Caco-2 (cell line): Measurements from ENCODE around the gene POLR1A. TPM values are rescaled to one million over a fixed set of nuclear protein-coding genes. Genes with fewer than 3 reads are reported as not detected.

Experiments
- BruUV-seq: library from RNA; stranded (reverse); fragments of 400-500 nt; replicated peaks from 2 replicates; lab custom pipeline; 2021; lab: Mats Ljungman, UMichigan
- CTCF ChIA-PET: fragments of 300-600 bp; sonication (Branson Sonifier 250); formaldehyde crosslinking; loops from one replicate; lab custom pipeline; 2022; ENCODE audit warnings: antibody characterized with exemption; lab: Charles Lee
- POLR2A ChIA-PET: fragments of 300-600 bp; sonication (Branson Sonifier 250); formaldehyde crosslinking; loops from one replicate; lab custom pipeline; 2022; ENCODE audit warnings: antibody characterized with exemption; lab: Charles Lee
- DNase-seq, 2 experiments: peaks; one replicate each; pipeline versions ENCODE4 v3.0.0 to v3.0.0-alpha.2; 2020 to 2022
- H3K27me3 ChIP-seq: replicated peaks from 2 replicates; pipeline ENCODE4 v1.6.0; 2011; ENCODE audit warnings: low read length; ENCODE audit not compliant: control insufficient read depth, insufficient read depth
- H3K36me3 ChIP-seq: 2 replicates; pipeline ENCODE4 v1.5.1; 2011; ENCODE audit warnings: low read length; ENCODE audit not compliant: control insufficient read depth, insufficient read depth
- H3K4me1 ChIP-seq: fragments of 250-450 bp; sonication (Bioruptor Pico); 2 replicates; pipeline ENCODE4 v1.5.1; 2020; ENCODE audit warnings: mild to moderate bottlenecking
- H3K4me3 ChIP-seq: 2 replicates; pipeline ENCODE4 v1.5.1; 2011; ENCODE audit warnings: low read depth, mild to moderate bottlenecking, control low read depth, low read length
- H3K9me3 ChIP-seq: fragments of 250-450 bp; sonication (Bioruptor Pico); 2 replicates; pipeline ENCODE4 v1.5.1; 2020; ENCODE audit warnings: mild to moderate bottlenecking, moderate library complexity
- H3K27ac Mint-ChIP-seq: one replicate; pipeline ENCODE4 v1.8.0; 2022; ENCODE audit warnings: mixed read lengths; ENCODE audit not compliant: unreplicated experiment
- H3K27me3 Mint-ChIP-seq: one replicate; pipeline ENCODE4 v1.8.0; 2022; ENCODE audit warnings: mixed read lengths; ENCODE audit not compliant: insufficient read depth, unreplicated experiment
- H3K36me3 Mint-ChIP-seq: one replicate; pipeline ENCODE4 v1.8.0; 2022; ENCODE audit warnings: mild to moderate bottlenecking, mixed read lengths; ENCODE audit not compliant: insufficient read depth, unreplicated experiment
- H3K4me1 Mint-ChIP-seq: one replicate; pipeline ENCODE4 v1.8.0; 2022; ENCODE audit warnings: low read depth, mixed read lengths; ENCODE audit not compliant: unreplicated experiment
- H3K4me3 Mint-ChIP-seq: one replicate; pipeline ENCODE4 v1.8.0; 2022; ENCODE audit warnings: mild to moderate bottlenecking, moderate library complexity, mixed read lengths; ENCODE audit not compliant: unreplicated experiment
- H3K9me3 Mint-ChIP-seq: one replicate; pipeline ENCODE4 v1.8.0; 2022; ENCODE audit warnings: mixed read lengths; ENCODE audit not compliant: unreplicated experiment
- intact Hi-C: fragments of 100-400 bp; cut with micrococcal nuclease; formaldehyde crosslinking; loops from one replicate; pipeline ENCODE4 v1.10.0; 2022; ENCODE audit not compliant: unreplicated experiment
- total RNA-seq: library from RNA; stranded (reverse); gene quantifications from 2 replicates; pipeline ENCODE4 v1.2.3, GENCODE V29; 2022
- TF ChIP-seq, protein P1 (sequence below), 2 experiments: fragments of 200-600 bp in 1 of 2; IDR thresholded peaks; 1 replicate in 1 of 2; 2 replicates in 1 of 2; pipeline versions ENCODE4 v1.5.1 to v1.8.0; 2011 to 2022; ENCODE audit warnings: antibody characterized with exemption in 1 of 2, control low read depth in 1 of 2, inconsistent platforms in 1 of 2, low read depth in 1 of 2, low read length in 1 of 2, mild to moderate bottlenecking in 1 of 2, moderate library complexity in 1 of 2; ENCODE audit not compliant: insufficient read depth in 1 of 2, severe bottlenecking in 1 of 2, unreplicated experiment in 1 of 2

POLR1A gene
- total RNA-seq, 1 experiment from 2014 or later, result 73.8 TPM

DNA sequence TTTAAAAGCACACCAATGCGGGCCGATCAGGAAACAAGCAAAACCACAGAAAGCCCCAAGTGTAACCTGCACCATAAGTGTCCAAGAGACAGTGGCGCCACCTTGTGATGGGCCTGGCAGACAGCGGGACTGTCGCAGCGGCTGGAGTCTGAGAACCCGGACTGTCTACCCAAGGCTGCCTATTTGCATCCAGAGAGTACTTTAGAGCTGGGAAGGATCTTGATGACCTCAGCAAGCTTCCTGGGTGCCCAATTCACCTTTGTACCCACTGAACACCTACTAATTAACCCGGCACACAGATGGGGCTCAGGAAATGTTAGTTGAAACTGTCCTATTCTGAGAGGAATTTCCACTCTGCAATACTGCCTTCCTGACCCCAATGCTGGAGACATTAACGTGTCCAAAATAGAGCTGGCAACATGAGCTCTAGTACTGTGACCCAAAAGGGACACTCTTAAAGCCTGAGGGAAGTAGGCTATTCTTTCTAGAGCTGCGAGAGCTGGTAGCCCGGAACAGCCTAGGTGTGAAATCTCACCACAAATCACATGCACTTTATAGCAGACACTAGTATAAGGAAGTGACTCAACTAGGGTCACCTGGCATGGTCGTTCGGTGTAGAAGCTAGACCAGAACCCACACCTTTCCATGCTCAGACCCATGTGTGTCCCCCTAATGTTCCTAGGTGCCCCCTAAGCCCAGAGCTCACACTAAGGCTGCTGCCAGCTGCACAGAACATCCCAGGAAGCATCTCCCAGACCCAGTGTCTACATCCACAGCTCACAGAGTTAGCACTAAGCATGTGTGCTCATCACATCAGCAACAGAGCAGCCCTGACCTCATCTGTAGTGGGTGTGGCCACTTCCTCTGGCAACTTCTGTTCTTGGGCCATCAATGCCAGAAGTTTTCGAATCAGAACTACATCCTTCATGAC, 25.4 kb downstream of the POLR1A start:
- intact Hi-C loops, result loop anchor here (1.0 to 10.0 kb wide), 3 partner anchors 53 to 253 kb away; partner anchors contain the start of gene ST3GAL5
- no peaks in the 10 kb centered on the region; the same call in 1 of the 2 replicates for H3K4me1 ChIP-seq
- CTCF ChIA-PET, result interaction anchor here (0.6 to 1.9 kb wide), 7 partner anchors 8 to 253 kb away, joined by 3 to 27 read pairs (median 5); no protein-coding TSS in a partner anchor
- peaks cover 96% of the 10 kb centered on the region for H3K36me3 Mint-ChIP-seq
- no peaks in the 10 kb centered on the region for H3K9me3 Mint-ChIP-seq
- no TSS peak for BruUV-seq
- H3K4me1 Mint-ChIP-seq, result no peaks in the 10 kb centered on the region
- H3K4me3 ChIP-seq, result no peak overlapping the region
- H3K4me3 Mint-ChIP-seq, result no peak overlapping the region
- DNase-seq, result peak; percentile 82 to 85
- H3K36me3 ChIP-seq, result peaks cover 4% of the 10 kb centered on the region
- TF ChIP-seq, protein P1, sequence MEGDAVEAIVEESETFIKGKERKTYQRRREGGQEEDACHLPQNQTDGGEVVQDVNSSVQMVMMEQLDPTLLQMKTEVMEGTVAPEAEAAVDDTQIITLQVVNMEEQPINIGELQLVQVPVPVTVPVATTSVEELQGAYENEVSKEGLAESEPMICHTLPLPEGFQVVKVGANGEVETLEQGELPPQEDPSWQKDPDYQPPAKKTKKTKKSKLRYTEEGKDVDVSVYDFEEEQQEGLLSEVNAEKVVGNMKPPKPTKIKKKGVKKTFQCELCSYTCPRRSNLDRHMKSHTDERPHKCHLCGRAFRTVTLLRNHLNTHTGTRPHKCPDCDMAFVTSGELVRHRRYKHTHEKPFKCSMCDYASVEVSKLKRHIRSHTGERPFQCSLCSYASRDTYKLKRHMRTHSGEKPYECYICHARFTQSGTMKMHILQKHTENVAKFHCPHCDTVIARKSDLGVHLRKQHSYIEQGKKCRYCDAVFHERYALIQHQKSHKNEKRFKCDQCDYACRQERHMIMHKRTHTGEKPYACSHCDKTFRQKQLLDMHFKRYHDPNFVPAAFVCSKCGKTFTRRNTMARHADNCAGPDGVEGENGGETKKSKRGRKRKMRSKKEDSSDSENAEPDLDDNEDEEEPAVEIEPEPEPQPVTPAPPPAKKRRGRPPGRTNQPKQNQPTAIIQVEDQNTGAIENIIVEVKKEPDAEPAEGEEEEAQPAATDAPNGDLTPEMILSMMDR (IDR thresholded peaks at IDR 0.05; ENCODE audit: insufficient read depth in 1 of 2, low read depth in 1 of 2, low read length in 1 of 2, severe bottlenecking in 1 of 2, unreplicated experiment in 1 of 2), result peak; percentile 61 to 90
- no peak overlapping the region for H3K27ac Mint-ChIP-seq
- no peaks in the 10 kb centered on the region for H3K9me3 ChIP-seq
- H3K27me3 ChIP-seq, result no peaks in the 10 kb centered on the region
- POLR2A ChIA-PET, result interaction anchor here (0.6 kb wide), 1 partner anchor 18 kb away, joined by 3 read pairs; no protein-coding TSS in a partner anchor
- H3K27me3 Mint-ChIP-seq, result no peaks in the 10 kb centered on the region

DNA sequence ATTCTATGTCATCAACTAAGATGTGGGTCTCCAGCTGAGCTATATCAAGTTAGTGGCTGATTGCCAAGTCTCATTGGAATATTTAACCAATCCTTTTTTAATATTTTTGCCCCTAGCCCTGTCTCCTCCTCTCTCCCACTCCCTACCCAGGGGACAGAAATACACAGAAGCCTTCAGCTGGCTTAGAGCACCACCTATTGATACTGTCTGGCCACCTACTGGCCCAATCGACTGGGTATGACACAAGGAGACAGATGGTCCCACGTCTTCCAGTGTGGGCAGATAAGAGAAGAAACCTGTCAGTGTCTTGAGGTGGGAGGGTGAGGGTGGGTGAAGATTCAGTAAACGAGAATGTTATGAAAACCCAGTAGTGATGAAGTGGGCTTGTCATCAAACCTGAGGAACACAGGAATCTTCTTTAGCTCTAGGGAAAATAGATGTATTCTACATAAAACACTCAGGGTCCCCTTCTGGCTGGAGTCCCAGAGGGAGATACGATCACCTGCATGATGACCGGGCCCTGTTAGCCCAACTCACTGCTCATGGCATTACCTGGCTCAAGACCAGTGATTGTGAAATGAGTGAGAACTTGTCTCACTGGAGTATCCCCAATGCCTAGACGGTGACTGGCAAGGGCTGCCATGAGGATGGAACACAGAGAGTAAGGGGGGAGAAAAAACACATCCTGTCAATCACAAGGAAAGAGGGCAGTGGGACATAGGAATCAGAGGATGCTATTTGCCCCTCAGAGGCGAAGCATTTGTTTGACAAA, 26.7 kb downstream of the POLR1A start:
- Histone ChIP-seq H3K4me3 (no peak overlapping the region), H3K27me3 (no peaks in the 10 kb centered on the region), H3K36me3 (peaks cover 4% of the 10 kb centered on the region), H3K9me3 (no peaks in the 10 kb centered on the region), H3K4me1 (no peaks in the 10 kb centered on the region; the same call in 1 of the 2 replicates)
- Mint-ChIP-seq H3K27ac (no peak overlapping the region), H3K4me1 (no peaks in the 10 kb centered on the region), H3K27me3 (no peaks in the 10 kb centered on the region), H3K4me3 (no peak overlapping the region), H3K9me3 (no peaks in the 10 kb centered on the region), H3K36me3 (peaks cover 96% of the 10 kb centered on the region)
- BruUV-seq, result no TSS peak
- intact Hi-C loops, result loop anchor here (5.0 to 10.0 kb wide), 2 partner anchors 52 to 194 kb away; partner anchors contain the start of gene ST3GAL5
- DNase-seq, result no peak
- TF ChIP-seq, protein P1 (IDR thresholded peaks at IDR 0.05; ENCODE audit: insufficient read depth in 1 of 2, low read depth in 1 of 2, low read length in 1 of 2, severe bottlenecking in 1 of 2, unreplicated experiment in 1 of 2), result peak in 1 of 2 experiments; percentile 25
- ChIA-PET CTCF (interaction anchor here (0.6 to 1.9 kb wide), 4 partner anchors 10 to 252 kb away, joined by 3 to 27 read pairs (median 6); no protein-coding TSS in a partner anchor), POLR2A (no interaction called here)

DNA sequence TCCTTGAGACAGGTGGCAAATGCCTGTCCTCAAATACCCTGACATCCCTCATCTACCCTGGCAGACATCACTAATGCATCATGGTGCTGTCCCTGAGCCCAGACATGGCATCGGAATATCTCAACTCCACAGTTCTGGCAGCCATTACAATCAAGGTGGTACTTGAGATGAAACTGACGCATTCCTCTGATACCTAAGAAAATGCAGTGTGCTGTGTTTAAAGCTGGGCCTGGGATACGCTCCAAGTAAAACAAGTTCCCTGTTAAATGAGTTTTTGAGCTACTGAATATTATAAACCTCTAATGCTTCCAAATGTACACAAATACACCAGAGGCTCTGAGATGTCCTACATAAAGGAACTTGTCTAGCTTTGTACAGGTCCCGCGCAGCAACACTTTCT, 29.8 kb downstream of the POLR1A start:
- H3K36me3 Mint-ChIP-seq, result peaks cover 88% of the 10 kb centered on the region
- intact Hi-C loops, result loop anchor here (5.0 to 10.0 kb wide), 2 partner anchors 49 to 191 kb away; partner anchors contain the start of gene ST3GAL5
- Histone ChIP-seq H3K4me1 (no peaks in the 10 kb centered on the region; the same call in 1 of the 2 replicates), H3K4me3 (no peak overlapping the region), H3K9me3 (no peaks in the 10 kb centered on the region), H3K27me3 (no peaks in the 10 kb centered on the region), H3K36me3 (peaks cover 3% of the 10 kb centered on the region)
- ChIA-PET POLR2A (no interaction called here), CTCF (interaction anchor here (1.2 kb wide), 1 partner anchor 248 kb away, joined by 4 read pairs; no protein-coding TSS in a partner anchor)
- TF ChIP-seq, protein P1 (IDR thresholded peaks at IDR 0.05; ENCODE audit: insufficient read depth in 1 of 2, low read depth in 1 of 2, low read length in 1 of 2, severe bottlenecking in 1 of 2, unreplicated experiment in 1 of 2), result no peak
- no peaks in the 10 kb centered on the region for H3K9me3 Mint-ChIP-seq
- BruUV-seq, result no TSS peak
- no peak for DNase-seq
- H3K4me1 Mint-ChIP-seq, result no peaks in the 10 kb centered on the region
- no peak overlapping the region for H3K27ac Mint-ChIP-seq
- H3K27me3 Mint-ChIP-seq, result no peaks in the 10 kb centered on the region
- no peak overlapping the region for H3K4me3 Mint-ChIP-seq
